Measurements from ENCODE around the gene PSENEN.
A peak's percentile ranks its signal among the peaks of the same experiment; 100 is the strongest.
"Not testable (repeated sequence)": the region's sequence is repeated elsewhere in the genome, so short reads cannot be mapped to it uniquely, and the experiment has no call there.

PSENEN gene

DNA sequence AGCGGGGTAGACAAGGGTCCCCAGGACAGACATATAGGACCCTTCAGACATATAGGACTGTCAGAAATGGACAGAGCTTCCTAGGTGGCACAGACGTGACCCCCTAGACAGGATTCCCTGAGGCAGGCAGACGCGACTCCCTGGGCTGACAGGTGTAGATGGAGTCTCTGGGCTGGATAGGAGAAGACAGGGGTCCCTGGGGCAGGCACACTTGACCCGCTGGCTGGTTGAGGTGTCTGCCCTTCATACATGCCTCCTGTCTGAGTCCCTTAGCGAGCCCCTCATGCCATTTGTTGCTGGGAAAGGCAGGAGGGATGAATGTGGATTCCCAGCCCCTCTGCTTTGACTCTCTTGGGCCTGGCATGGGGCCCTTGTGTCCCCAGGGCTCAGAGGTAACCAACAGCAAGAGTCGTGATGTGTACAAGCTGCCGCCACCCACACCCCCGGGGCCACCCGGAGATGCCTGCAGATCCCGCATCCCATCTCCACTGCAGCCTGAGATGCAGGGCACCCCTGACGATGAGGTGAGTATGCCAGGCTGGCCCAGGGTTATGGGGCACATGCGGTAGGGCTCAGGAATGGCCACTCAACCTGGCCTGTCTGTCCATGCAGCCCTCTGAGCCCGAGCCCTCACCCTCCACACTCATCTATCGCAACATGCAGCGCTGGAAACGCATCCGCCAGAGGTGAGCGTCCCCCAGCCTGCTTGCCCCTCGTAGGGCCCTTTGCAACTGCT, 8.4 kb downstream of the PSENEN start:
- DNase-seq = no peak

DNA sequence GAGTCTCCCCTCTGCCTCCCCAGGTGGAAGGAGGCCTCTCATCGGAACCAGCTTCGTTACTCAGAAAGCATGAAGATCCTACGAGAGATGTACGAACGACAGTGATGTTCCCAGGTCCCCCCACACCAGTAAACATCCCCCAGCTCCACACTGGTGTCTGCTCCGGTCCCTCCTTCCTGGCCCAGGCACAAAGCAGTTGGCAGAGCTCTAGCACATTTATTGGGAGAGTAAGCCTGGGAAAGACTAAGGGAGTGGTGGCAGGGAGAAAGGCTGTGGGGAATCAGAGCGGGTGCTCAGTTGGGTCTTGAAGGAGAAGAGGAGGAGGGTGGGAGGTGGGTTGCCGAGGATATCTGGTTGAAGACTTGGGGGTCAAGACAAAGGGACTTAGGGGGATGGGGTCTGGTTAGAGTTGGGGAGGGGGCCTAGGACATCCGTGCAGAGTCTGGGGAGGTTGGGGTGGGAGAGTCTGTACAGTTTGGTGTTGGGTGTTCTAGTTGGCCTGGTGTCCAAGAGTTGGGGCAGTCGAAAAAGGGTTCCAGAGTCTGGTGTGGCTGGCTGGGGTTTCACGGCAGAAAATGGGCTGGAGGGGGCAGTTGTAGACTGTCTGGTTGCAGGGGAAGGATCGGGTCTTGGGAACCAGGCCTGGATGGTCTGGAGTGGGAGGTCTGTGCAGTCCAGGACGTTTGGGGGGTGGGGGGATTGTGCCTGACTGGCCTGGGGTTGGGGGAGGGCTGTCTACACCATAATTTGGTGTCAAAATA, 9.1 kb downstream of the PSENEN start:
- DNase-seq = no peak

DNA sequence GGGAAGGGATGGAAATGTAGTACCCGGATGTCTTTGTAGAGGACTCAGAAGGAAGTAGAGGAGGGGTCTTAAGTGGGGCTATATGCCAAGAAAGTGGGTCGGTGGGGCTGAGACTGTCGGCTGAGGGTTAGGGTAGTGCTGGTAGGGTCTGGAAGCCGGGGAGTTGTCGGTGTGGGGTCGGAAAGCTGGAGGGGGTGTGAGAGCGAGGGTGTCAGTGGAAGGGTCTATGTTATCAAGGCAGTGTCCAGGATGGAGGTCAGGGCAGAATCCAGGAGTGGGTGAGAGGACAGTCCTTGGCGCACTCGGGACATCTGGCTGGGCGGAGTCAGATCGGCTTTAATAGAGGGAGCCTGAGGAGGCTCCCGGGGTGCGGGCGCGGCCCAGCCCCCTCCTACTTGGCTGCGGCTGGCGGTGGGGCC, 9.7 kb downstream of the PSENEN start:
- DNase-seq = no peak

DNA sequence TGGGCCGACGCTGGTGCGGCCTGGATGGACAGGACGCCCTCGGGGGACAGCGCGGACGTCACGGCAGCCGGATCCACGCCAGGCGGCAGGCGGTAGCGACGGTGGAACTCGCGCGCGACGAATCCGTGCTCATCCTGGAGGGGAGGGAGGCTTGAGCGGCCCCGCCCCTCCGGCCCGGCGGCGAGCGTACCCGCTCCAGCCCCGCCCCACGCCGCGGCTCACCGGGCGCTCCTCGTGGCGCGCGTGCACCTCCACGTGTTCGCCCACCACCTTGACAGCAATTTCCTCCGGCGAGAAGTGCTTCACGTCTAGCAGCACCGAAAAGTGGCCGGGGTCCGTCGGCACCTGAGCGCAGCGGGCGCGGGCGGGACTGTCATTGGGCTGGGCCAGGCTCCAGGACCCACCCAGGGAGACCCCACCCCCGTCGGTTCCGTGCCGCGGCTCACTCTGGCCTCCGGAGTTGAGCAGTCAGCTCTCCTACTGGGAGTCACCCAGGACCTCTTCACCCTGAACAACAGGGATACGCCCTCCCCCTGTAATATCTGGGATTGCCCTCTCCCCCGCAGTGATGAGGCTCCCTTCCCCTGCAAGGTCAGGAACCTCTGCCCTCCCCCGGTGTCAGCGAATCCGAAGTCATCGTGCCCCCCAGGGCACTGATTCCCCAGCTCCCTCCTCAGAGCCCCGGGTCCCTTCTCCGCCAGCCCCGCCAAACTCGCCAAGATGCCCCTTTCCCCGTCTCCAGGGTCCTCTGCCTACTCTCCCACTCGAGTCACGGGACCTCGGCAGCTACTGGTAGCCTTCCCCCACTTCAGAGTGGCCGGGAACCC, 10.3 kb downstream of the PSENEN start:
- DNase-seq = peak; percentile 55

DNA sequence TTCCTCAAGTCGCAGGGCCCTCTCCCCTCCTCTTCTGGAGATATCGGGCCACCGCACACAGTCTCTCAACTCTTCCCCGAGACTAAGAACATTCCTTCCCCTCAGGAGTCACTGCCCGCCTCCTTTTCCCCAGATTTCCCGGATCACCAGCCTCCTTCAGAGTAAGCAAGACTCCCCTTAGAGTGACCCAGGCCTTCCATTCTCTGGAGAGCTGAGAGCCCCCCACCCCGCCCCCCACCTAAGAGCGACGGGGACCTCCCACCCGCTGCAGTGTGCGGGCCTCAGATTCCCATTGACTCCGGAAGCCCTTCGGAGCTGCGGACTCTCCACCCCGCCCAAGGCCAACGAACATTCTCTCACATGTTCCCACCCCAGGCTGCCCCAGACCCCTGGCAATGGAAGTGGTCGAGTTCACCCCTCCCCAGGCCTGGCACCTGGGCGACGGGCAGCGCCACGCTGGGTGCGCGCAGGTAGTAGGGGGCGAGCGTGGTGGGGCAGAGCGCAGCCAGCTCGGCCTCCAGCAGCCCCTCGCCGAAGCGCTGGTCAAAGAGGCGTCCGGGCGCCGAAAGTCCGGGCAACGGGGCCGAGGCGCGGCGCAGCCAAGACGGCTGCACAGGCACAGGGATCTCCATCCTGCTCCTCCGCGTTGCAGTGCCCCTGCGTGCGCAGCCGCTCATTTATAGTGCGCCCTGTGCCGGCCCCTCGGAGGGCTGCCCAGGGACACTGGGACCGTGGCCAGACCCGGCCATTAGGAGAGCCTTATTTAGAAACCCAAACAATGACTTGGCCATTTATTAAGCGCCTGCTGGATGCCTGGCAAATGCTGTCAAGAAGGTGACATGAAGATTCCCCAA, 11.2 kb downstream of the PSENEN start, which contains the start of gene HSPB6:
Gene HSPB6, minus strand, starts transcription at position 653 of the 854 bp plus-strand sequence. Its CDS starts 21 bp downstream, at position 632.
- DNase-seq = no peak

DNA sequence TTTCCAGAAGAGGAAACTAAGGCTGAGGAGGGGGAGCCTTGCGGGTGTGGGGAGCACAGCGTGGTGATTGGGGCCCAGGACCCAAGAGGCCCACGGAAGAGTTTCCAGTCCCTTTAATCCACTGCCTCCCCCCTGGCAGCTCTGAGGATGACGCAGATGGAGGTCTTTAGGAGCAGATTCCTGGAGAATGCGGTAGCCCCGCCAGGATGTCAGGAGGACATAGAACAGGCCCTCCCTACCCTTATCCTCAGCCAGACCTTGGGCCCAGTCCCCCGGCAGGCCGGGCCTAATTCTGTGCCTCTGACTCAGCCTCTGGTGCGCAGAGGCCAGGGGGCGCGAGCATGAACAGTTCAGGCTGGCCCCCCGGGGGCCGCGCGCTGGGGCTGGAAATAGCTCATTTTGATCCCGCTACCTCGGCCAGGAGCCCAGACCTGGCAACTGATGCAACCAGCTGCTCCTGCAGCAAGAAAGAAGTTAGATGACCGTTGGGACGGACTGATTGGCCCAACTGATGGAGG, 11.8 kb downstream of the PSENEN start:
- DNase-seq = no peak

DNA sequence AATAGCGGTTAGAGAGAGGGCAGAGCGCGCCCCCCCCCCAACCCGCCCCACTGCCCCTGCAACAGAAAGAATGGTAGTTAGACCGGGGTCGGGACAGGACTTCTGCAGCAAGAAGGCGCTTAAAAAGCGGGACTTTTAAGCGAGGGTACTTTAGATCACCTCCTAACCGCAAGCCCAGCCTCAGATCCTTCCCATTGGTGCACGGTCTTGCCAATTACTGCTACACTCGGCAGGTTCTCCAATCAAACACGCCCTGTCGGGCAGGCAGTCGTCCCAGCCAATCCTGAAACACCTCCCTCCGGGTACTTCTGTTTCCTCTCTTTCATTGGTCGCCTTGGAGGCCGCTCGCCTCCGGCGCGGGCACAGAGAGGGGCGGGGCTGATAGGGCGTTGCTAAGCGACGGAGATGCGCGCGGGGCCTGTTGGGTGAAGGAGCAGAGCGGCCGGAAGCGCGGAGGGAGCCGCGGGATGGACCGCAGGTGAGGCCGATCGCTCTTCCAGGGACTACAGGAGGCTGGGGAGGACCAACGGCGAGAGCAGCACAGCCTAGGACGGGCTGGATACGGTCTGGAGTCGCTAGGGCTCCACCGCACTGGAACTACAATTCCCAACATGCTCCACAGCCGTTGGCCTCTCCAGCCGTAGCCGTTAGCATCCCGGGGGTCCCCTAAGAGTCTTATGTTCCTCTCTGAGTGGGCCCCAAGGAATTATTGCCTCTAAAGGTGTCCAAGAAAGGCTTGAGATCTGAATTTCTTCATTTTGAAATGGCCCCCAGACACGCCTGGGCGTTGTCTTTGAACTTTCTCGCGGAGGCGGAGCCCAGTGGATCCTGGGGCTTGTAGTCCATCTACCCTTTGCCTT, 12.5 kb downstream of the PSENEN start, which contains the start of gene PROSER3:
Gene PROSER3, plus strand, starts transcription at position 428 of the 860 bp plus-strand sequence. Its CDS starts 40 bp downstream, at position 468.
- peak; percentile 98 for DNase-seq

DNA sequence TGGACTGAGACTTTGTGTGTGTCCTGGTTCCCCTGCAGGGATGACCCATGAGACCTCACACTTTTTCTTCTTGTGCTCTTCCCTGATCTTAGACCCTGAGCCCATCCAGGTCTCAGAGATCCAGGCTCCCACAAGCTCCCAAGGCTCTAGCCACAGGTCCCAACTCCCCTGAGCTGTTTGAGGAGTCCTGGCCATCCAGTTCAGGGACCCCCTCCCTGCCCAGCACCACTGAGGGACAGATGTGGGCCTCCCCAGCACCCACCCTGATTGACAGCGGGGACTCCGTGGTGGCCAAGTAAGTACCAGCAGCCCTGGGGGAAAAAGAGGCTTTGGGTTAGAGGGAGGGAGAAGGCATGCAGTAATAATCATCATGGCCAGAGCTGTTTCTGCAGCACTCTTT, 14.2 kb downstream of the PSENEN start:
- no peak for DNase-seq

DNA sequence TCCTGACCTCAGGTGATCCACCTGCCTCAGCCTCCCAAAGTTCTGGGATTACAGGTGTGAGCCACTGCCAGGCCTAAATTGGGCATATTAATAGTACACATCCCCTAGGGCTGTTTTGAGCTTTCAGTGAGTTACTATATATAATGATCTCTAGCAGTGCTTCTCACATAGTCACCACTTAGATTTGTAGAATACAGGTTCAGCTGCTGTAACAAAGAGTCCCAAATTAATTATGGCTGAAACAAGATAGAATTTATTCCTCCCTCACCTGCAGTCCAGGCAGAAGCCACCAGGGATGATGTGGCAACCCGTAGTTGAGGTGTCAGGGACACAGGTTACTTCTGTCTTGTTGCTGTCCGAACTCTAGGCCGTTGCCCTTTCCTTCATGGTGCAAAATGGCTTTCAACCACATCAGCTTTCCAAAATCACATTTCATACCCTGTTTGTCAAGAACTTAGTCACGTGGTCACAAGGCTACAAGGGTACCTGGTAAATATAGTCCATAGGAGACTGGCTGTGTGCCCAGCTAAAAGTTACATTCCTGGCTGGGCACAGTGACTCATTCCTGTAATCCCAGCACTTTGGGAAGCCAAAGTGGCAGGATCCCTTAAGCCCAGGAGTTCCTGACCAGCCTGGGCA, 15.4 kb downstream of the PSENEN start:
- DNase-seq = no peak

DNA sequence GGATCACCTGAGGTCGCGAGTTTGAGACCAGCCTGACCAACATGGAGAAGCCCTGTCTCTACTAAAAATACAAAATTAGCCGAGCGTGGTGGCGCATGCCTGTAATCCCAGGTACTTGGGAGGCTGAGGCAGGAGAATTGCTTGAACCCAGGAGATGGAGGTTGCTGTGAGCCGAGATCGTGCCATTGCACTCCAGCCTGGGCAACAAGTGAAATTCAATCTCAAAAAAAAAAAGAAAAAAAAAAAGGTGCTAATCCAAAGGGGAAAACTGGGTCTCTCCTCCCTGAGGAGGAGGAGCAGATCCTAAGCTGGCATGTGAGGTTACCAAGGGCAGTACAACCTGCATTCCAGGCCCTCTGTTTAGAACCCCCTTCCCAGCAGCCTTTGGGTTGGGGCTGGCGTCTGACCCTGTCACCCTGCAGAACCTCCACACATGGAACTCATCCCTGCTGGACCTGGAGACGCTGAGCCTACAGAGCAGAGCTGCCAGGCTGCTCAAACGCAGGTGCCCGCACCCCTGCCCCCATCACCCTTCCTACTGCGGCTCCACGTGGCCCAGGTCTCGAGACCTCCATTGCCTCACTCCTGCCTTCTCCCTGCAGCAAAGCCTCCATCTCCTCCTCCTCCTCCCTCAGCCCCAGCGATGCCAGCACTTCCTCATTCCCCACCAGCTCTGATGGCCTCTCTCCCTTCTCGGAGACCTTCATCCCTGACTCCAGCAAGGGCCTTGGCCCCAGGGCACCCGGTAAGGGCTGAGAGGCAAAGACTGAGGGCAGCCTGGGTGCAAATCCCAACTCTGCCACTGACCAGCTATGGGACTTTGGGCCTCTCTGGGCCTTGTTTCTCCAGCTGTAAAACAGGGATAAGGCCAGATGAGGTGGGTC, 19.2 kb downstream of the PSENEN start:
- no peak for DNase-seq

DNA sequence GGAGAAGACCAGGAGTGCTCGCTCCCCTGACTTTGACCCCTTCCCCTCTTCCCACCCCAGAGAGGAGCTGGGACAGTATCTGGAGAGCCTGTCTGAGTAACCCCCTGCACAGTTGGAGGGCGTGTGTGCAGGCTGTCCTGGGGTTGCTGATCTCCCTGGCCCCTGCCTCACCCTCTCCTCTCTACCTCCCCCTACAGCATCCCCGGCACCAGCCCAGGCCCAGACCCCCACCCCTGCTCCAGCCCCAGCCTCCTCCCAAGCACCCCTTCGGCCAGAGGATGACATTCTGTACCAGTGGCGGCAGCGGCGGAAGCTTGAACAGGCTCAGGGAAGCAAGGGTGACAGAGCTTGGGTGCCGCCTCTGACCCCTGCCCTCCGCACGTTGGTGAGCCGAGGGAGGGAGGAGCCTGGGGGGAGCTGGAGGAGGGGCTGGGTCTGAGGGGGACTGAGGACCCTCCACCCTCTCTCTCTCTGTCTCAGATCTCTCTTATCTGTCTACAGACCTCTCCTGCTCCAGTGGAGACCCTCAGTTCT, 21.2 kb downstream of the PSENEN start:
- no peak for DNase-seq

DNA sequence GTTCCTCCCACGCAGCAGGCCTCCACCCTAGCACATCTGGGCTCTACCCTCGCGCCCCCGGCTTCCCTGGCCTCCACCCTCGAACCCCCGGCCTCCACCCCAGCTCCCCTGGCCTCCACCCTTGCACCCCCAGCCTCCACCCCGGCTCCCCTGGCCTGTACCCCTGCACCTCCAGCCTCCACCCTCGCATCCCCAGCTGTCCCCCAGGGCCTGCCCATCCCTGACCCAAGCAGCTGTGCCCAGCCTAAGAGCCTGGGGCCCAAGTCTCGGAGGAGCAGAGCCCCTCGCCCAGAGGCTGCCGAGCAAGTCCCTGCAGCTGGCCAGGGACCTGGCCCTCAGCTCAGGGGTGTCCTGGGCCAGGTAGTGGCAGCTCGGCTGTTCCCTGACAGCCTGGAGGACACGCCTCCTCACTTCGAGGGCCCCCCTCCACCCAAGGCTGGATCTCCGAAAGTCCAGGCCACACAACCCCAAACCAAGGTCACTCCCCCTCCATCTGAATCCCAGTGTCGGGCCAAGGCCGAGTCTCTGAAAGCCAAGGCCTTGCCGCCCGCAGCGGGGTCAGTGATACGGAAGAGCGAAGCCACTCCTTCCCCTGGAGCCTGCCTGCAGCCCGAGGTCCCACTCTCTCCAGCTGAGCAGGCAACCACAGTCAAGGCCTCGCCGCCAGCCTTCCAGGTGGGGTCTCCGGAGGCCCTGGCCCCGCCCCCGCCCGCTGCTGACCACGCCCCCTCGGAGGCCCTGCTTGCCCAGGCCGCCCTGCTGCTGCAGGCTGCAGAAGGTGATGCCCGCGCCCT, 22.0 kb downstream of the PSENEN start:
- no peak for DNase-seq

DNA sequence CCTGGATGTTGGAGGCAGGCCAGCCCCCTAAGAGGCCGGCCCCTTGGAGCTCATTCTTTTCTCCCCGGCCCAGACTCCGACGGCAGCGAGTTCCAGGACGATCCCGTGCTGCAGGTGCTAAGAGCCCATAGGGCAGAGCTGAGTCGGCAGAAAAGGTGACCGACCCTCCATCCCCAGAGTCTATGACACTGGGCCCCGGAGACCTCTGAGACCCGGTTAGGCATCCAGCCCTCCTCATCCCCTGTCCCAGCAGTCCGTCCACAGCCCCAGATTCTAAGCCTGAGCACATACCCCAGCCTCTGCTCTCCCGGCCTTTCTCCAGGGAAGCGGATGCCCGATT, 22.6 kb downstream of the PSENEN start:
- no peak for DNase-seq

DNA sequence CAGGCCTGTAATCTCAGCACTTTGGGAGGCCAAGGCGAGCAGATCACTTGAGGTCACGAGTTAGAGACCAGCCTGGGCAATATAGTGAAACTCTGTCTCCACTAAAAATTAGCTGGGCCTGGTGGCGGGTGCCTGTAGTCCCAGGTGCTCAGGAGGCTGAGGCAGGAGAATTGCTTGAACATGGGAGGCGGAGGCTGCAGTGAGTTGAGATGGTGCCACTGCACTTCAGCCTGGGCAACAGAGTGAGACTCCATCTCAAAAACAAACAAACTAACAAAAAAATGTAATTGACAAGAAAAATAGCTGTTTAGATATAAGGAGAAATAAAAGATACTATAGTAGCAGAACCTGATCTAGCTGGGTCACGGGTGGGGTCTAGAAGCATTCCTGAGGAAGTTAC, 26.9 kb downstream of the PSENEN start:
- not testable (repeated sequence) for DNase-seq

DNA sequence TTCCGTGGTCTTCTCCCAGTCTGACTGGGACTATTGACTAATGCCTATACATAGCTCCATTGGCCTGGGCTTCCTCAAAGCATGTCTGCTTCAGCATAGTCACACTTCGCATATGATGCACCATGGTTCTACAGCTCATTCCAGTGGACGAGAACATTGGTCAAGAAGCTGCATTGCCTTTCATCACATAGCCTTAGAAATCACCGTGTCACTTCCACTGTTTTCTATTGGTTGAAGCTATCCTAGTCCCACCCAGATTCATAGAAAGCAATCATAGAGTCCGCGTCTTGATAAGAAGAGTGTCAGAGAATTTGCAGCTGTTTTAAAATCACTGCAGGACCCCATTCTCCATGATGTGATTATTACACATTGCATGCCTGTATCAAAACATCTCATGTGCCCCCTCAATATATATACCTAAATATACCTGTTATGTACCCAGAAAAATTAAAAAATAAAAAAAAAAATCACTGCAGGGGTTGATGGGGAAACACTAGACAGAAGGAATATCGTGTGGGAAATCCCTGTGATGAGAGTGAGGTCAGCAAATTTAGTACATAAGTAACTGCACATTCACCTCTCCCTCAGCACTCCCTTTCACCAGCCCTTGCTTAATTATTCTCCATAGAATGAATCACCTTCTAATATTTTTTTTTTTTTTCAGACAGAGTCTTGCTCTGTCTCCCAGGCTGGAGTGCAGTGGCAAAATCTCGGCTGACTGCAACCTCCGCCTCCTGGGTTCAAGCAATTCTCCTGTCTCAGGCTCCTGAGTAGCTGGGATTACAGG, 27.8 kb downstream of the PSENEN start:
- no peak for DNase-seq

DNA sequence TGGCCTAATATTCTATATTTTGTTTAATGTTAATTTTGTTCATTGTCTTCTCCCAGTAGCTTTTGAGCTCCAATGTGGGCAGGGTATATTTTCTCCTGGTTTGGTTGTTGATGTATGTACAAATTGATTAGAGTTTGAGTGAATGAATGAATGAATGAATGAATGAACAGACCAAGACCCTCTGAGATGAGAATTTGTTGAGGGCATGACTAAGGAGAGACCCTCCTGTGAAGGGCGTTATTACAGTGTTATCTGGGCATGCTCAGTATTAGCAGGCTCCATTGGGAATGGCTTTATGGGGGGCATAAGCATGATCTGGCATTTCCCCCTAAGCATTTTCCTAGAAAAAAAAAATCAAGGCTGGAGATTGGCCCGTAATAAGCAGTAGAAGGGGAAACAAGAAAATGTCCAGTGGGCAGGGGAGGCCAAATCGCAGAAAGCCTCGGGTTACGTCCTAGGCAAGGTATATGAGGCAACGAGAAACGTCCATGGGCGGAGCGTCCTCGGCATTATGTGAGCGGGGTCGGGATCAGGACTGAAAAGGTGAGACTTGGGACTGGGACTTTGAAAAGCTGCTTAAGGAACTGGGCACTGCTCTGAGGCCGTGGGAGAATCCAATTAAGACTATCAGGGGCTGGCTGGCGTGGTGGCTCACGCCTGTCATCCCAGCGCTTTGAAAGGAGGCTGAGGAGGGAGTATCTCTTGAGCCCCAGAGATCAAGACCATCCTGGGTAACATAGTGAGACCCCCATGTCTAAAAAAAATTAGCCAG, 29.0 kb downstream of the PSENEN start:
- DNase-seq = no peak

DNA sequence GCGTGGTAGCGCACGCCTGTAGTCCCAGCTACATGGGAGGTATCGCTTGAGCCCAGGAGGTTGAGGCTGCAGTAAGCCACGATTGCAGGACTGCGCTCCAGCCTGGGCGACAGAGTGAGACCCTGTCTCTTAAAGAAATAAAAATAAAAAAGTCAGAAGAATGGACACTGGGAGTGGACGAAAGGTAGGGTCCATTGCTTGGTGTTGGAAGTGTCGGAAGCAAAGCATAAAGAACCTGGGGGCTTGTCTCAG, 29.5 kb downstream of the PSENEN start:
- DNase-seq = no peak
